ENCODE results near the gene SP4. TPM values are rescaled to one million over a fixed set of nuclear protein-coding genes. Genes with fewer than 3 reads are reported as not detected.
"Not testable (repeated sequence)": the region's sequence is repeated elsewhere in the genome, so short reads cannot be mapped to it uniquely, and the experiment has no call there.

SP4 gene
- total and polyA plus RNA-seq, 2 experiments from 2014 or later = 11.9 to 41.6 TPM

DNA sequence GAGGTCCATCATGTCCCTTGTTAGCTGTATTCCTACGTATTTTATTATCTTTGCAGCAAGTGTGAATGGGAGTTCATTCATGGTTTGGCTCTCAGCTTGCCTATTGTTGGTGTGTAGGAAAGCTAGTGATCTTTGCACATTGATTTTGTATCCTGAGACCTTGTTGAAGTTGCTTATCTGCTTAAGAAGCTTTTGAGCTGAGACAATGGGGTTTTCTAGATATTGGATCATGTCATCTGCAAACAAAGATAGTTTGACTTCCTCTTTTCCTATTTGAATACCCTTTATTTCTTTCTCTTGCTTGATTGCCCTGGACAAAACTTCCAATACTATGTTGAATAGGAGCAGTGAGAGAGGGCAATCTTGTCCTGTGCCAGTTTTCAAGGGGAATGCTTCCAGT lies 104.6 kb downstream of the SP4 start:
- H3K79me2 ChIP-seq (replicated peaks; ENCODE audit: insufficient read depth); H3K27ac ChIP-seq (ENCODE audit: low read depth); H3K9me2 ChIP-seq (ENCODE audit: insufficient read depth); ATAC-seq; H3K4me3 Mint-ChIP-seq; DNase-seq (ENCODE audit: low spot score); H4K20me1 ChIP-seq (replicated peaks; ENCODE audit: insufficient read depth); H3K27me3 Mint-ChIP-seq (ENCODE audit: insufficient read depth, low read depth, poor library complexity); H3K4me1 Mint-ChIP-seq; H2AFZ ChIP-seq; H3K4me2 ChIP-seq; H3K27me3 ChIP-seq (ENCODE audit: insufficient read depth); H3K36me3 ChIP-seq (ENCODE audit: insufficient read depth); H3K4me3 ChIP-seq; H3K27ac Mint-ChIP-seq; H3K4me1 ChIP-seq (ENCODE audit: insufficient read depth); H3F3A ChIP-seq (replicated peaks; ENCODE audit: low read depth): not testable (repeated sequence)
- Mint-ChIP-seq H3K36me3 (ENCODE audit: low read depth) (peaks cover 21% of the 10 kb centered on the region), H3K9me3 (peaks cover 42% of the 10 kb centered on the region)

DNA sequence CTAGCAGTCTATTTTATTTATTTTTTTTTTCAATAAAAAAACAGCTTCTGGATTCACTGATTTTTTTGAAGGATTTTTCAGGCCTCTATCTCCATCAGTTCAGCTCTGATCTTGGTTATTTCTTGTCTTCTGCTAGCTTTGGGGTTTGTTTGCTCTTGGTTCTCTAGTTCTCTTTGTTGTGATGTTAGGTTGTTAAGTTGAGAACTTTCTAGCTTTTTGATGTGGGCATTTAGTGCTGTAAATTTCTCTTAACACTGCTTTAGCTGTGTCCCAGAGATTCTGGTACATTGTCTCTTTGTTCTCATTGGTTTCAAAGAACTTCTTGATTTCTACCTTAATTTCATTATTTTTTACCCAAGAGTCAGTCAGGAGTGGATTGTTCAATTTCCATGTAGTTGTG lies 105.8 kb downstream of the SP4 start:
- H3K4me3 Mint-ChIP-seq; H4K20me1 ChIP-seq (replicated peaks; ENCODE audit: insufficient read depth); H3K27ac ChIP-seq (ENCODE audit: low read depth); H3K27me3 ChIP-seq (ENCODE audit: insufficient read depth); H3K4me1 Mint-ChIP-seq; H3F3A ChIP-seq (replicated peaks; ENCODE audit: low read depth); H3K9me2 ChIP-seq (ENCODE audit: insufficient read depth); H3K4me3 ChIP-seq; H3K79me2 ChIP-seq (replicated peaks; ENCODE audit: insufficient read depth); H3K4me1 ChIP-seq (ENCODE audit: insufficient read depth); ATAC-seq; H2AFZ ChIP-seq; H3K27ac Mint-ChIP-seq; H3K36me3 ChIP-seq (ENCODE audit: insufficient read depth); DNase-seq (ENCODE audit: low spot score); H3K4me2 ChIP-seq; H3K27me3 Mint-ChIP-seq (ENCODE audit: insufficient read depth, low read depth, poor library complexity): not testable (repeated sequence)
- Mint-ChIP-seq H3K36me3 (ENCODE audit: low read depth) (peaks cover 19% of the 10 kb centered on the region), H3K9me3 (peaks cover 35% of the 10 kb centered on the region)

DNA sequence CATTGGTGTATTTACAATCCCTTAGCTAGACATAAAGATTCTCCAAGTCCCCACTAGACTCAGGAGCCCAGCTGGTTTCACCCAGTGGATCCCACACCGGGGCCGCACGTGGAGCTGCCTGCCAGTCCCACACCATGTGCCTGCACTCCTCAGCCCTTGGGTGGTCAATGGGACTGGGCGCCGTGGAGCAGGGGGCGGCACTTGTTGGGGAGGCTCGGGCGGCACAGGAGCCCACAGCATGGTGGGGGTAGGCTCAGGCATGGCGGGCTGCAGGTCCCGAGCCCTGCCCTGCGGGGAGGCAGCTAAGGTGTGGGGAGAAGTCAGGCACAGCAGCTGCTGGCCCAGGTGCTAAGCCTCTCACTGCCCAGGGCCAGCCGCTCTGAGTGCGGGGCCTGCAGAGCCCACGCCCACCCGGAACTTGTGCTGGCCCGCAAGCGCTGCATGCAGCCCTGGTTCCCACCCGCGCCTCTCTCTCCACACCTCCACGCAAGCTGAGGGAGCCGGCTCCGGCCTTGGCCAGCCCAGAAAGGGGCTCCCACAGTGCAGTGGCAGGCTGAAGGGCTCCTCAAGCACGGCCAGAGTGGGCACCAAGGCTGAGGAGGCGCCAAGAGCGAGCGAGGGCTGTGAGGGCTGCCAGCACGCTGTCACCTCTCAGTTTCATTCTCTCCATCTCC lies 108.7 kb downstream of the SP4 start:
- H3K27ac ChIP-seq (ENCODE audit: low read depth); H3K27me3 Mint-ChIP-seq (ENCODE audit: insufficient read depth, low read depth, poor library complexity); ATAC-seq; H3K79me2 ChIP-seq (replicated peaks; ENCODE audit: insufficient read depth); H3K36me3 ChIP-seq (ENCODE audit: insufficient read depth); H2AFZ ChIP-seq; H3K9me2 ChIP-seq (ENCODE audit: insufficient read depth); H3K4me3 Mint-ChIP-seq; H4K20me1 ChIP-seq (replicated peaks; ENCODE audit: insufficient read depth); DNase-seq (ENCODE audit: low spot score); H3K4me3 ChIP-seq; H3K27me3 ChIP-seq (ENCODE audit: insufficient read depth); H3K27ac Mint-ChIP-seq; H3F3A ChIP-seq (replicated peaks; ENCODE audit: low read depth); H3K4me2 ChIP-seq: not testable (repeated sequence)
- H3K36me3 Mint-ChIP-seq (ENCODE audit: low read depth) = peaks cover 19% of the 10 kb centered on the region
- H3K4me1 ChIP-seq (ENCODE audit: insufficient read depth) = peaks cover 25% of the 10 kb centered on the region
- H3K4me1 Mint-ChIP-seq = peaks cover 21% of the 10 kb centered on the region
- H3K9me3 Mint-ChIP-seq = peaks cover 30% of the 10 kb centered on the region

DNA sequence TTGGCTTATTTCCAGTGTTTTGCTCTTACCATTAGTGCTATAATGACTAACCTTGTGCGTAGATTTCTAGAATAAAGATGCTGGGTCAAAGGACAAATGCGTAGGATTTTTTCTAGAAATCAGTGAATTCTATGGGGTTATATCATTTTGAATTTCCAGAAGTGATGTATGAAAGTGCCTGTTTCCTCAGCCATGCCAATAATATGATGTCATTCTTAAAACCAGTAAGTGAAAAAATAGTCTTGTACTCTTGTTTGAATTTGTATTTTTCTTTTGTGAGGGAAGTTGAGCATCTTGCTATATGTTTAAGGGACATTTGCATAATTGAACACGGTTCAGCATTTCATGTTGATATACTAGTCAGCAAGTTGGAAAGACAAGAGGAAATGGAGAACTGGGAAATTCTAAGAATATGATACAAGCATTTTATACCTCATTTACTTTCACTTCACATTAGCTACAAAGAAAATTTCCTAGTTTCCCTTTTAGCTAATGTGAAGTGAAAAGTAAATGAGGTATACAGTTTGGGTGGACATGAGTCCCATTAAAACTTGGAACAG lies 111.1 kb downstream of the SP4 start:
- Histone ChIP-seq H3K27me3 (ENCODE audit: insufficient read depth) (peaks cover 18% of the 10 kb centered on the region), H3K4me1 (ENCODE audit: insufficient read depth) (peaks cover 39% of the 10 kb centered on the region), H3K79me2 (replicated peaks; ENCODE audit: insufficient read depth) (no peaks in the 10 kb centered on the region), H2AFZ (no peak overlapping the region), H4K20me1 (replicated peaks; ENCODE audit: insufficient read depth) (no peaks in the 10 kb centered on the region), H3K4me2 (peak overlapping the region; percentile 58; the same call in 1 of the 2 replicates), H3K36me3 (ENCODE audit: insufficient read depth) (no peaks in the 10 kb centered on the region), H3K4me3 (no peak overlapping the region), H3K9me2 (ENCODE audit: insufficient read depth) (no peaks in the 10 kb centered on the region), H3F3A (replicated peaks; ENCODE audit: low read depth) (no peaks in the 10 kb centered on the region), H3K27ac (ENCODE audit: low read depth) (peak overlapping the region; percentile 32; the same call in 1 of the 2 replicates)
- H3K36me3 Mint-ChIP-seq (ENCODE audit: low read depth) = peaks cover 19% of the 10 kb centered on the region
- TF ChIP-seq JUNB (IDR thresholded peaks at IDR 0.05; ENCODE audit: unreplicated experiment) (no peak), EZH2 (IDR thresholded peaks at IDR 0.05; ENCODE audit: low read depth, unreplicated experiment) (no peak)
- no peak overlapping the region for H3K4me3 Mint-ChIP-seq
- H3K9me3 Mint-ChIP-seq = peaks cover 20% of the 10 kb centered on the region
- H3K27ac Mint-ChIP-seq = no peak overlapping the region
- DNase-seq (ENCODE audit: low spot score) (no peak), ATAC-seq (no peak)
- H3K27me3 Mint-ChIP-seq (ENCODE audit: insufficient read depth, low read depth, poor library complexity) = peaks cover 16% of the 10 kb centered on the region
- H3K4me1 Mint-ChIP-seq = peaks cover 24% of the 10 kb centered on the region
